Hematopoietic multipotent progenitor cell treated with erythropoietin and hydrocortisone succinate and interleukin-3 and kit ligand, for 8 days (in vitro differentiated cells): ENCODE measurements around the gene BRSK2.

Source experiments
- DNase-seq: peaks from one replicate; pipeline ENCODE4 v3.0.0-alpha.2; 2015

Gene BRSK2

GRCh38 chr11:1484061-1484671 is 94.4 kb downstream of the BRSK2 start:
- DNase-seq = no peak

DNA sequence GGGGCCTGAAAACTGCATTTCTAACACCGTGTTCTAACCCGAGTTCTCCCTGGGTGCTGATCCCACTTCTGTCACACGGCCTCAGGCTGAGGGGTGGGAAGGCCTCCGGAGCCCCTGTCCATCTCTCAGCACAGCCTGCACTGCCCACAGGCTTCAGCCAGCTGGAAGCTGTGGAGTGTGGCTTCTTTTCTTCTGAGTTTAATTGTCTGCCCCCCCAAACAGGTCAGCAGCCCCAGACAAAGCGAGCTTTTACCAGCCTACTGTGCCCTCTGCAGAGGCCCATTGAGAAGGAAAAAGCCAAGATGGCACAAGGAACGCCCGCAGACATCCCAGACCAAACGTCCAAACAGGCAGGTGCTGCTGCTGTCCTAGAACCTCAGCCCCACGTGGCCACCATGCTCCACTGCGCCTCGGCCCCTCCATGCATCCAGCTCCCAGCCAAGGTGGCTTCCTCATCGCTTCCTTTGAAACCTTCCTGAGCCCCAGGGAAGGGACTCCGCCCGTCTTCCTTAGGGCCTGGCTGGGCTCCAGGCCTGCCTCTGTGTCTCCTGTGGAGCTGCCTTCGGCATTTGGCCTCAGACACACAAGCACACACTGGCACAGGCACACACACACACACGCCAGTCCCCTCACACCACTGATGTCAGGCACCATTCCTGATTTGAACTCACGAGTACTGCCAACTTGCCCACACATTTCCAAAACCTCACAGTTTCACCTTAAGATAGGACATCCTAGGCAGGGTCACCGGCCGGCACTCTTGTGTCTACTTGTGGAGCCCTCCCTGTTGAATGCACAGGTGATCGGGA is 95.2 kb downstream of the BRSK2 start:
- DNase-seq = no peak

DNA sequence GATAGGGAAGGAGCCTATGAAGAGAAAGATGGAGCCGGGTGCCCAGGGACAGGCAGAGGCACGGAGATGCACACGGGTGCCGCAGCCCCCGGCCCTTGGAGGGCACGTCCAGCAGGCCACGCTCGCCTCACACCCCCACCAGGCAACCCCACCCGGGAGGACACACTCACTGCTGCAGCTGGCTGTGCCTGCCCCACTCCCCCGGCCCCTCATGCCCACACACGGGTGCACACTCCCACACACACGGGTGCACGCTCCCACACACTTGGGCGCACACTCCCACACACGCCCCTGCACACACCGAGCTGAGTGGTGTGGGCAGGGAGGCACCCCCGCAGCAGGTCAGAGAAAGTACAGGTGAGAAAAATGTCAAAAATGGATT is 95.8 kb downstream of the BRSK2 start:
- DNase-seq = no peak

- DNase-seq = no peak
Observed at GRCh38 chr11:1486054-1486825, 96.5 kb downstream of the BRSK2 start, which contains the start of gene MOB2. Gene MOB2 (minus strand): TSS chr11:1486779. CDS start chr11:1486556, 223 bp downstream.

DNA sequence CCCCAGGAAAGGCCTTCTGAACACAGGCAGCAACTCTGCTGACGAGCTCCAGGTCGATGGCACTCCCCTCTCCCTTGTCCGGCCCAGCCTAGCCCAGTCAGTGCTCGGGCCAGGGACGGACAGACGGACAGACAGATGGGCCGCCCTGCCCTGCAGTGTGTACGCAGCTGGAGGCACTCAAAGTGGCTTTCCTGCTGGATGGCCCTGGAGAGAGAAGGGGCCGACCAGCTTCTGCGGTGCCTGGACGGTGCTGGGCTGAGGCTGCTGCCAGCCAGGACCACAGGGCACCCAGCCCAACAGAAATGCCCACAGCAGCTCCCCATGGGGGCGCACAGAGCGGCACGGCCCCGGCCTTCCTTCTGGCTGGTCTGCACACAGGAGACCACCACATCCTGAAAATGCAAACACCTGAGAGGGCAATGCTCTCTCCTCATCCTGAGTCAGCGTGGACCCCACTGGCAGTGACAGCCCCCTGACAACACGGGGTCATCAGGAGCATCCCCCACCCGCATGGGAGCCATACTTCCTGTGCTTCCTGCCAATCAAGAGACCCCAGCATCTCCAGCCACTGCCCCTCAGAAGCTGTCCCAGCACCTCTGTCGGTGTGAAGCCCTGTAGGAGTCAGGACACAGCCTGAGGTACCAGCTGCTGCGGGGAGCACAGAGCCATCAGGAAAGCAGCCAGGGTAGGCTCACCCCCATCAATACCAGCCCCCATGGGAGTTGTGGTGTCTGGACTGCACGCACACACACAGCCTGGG is 97.5 kb downstream of the BRSK2 start:
- DNase-seq = no peak

- no peak for DNase-seq
Observed at GRCh38 chr11:1487851-1488574, 98.3 kb downstream of the BRSK2 start.

DNA sequence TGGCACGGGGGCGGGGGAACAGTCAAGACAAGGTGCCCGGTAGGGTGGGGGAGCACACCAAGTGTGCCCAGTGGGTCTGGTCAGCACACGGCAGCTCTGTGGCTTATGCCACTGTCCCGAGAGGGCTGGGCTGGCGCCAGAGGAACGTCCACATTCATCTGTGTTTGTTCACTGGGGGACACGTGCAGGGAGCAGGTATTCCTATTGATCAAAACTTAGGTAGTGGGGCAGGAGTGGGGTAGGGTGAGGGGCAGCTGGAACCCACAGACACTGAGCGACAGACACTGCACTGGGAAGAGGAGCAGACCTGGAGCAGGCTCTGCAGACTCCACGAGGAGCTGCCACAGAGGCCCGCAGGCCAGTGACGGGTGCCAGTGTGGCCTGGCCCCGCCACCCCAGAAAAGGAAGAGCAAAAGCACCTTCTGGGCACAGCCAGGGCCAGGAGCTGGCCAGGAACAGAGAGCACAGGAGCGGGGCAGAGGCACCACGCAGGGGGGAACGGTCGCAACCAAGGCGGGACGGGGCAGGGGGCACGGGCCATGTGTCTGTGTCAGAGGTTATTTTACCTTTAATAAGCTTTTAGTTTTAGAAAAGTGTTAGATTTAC is 98.9 kb downstream of the BRSK2 start:
- no peak for DNase-seq

DNA sequence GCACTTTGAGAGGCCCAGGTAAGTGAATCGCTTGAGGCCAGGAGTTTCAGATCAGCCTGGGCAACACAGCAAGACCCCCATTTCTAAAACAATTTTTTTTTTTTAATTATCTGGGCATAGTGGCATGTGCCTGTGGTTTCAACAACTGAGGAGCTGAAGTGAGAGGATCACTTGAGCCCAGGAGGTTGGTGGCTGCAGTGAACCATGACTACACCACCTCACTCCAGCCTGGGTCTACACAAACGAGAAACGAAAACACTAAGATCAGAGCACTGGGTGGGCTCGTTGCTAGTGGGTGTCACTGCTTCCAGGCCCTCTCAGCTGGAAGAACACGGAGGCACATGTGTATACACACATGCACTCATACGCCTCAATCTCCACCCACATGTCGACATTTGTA is 100.9 kb downstream of the BRSK2 start:
- no peak for DNase-seq

DNA sequence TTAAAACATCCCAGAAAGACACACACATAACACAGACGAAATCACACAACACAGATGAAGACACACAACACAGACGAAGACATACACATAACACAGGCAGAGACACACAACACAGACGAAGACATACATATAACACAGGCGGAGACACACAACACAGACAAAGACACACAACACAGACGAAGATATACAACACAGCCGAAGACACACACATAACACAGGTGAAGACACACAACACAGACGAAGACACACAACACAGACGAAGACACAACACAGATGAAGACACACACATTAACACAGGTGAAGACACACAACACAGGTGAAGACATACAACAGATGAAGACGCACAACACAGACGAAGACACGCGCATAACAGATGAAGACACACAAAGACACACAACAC is 101.6 kb downstream of the BRSK2 start:
- no peak for DNase-seq

DNA sequence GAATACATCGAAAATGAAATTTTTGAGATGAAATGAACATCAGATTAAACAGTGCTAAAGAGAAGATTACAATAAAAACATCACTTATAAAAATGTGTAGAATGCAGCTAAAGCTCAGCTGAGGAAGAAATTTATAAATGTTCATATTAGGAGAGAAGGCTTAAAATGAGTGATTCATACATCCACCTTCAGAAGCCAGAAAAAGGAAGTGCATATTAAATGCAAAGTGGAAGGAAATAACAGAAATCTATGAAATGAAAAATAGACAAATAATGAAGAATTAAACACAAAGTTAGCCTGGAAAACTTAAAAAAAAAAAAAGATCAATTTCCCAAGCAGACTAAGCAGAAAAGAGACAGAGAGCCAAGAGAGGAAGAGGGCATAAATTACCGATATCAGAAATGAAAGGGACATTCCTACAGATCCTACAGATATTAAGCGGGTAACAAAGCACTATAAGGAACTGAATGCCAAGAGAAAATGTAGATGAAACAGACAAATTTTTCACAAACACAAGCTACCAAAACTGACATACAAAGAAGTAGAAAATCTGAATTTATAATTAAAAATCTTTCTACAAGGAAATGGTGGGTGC is 104.0 kb downstream of the BRSK2 start:
- no peak for DNase-seq

DNA sequence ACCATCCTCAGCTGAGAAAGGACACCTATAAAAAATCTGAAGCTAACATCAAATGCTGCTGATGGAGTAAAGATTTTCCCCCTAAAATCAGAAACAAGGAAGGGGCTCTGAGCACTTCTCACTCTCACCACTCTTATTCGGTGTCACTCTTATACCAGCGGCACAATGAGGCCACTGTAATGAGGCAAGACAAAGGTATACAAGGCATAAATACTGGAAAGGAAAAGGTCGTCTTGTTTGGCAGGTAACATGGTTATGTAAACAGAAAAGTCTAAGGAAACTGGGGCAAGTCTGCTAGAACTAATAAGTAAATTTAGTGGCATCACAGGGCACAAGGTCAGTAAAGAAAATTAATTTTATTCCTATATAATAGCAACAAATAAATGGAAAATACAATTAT is 104.9 kb downstream of the BRSK2 start:
- no peak for DNase-seq

DNA sequence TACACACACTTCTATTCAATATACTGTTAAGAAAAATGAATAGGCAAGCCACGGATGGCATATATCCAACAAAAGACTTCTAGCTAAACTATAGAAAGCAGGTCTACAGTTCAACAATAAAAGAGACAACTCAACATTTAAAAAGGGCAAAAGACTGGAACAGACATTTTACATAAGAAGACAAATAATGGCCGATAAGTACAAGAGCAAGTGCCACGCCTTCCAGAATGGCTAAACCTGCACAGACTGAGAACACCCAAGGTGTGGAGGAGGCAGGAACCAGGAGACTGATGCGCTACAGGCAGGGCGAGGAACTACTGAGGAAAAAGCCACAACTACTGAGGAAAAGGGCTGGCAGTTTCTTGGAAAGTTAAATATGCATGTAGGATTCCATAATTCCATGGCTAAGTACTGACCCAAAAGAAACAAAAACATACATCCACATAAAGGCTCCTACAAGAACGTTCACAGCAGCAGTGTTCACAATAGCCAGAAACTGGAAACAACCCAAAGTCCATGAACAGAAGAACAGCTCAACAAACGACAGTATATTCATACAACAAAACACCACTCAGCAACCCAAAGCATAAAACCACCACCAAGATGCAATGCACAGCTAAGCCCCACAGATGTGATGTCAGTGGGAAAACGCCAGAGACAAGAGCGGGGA is 106.5 kb downstream of the BRSK2 start:
- no peak for DNase-seq

GRCh38 chr11:1496761-1497095 is 107.0 kb downstream of the BRSK2 start:
- DNase-seq = no peak

DNA sequence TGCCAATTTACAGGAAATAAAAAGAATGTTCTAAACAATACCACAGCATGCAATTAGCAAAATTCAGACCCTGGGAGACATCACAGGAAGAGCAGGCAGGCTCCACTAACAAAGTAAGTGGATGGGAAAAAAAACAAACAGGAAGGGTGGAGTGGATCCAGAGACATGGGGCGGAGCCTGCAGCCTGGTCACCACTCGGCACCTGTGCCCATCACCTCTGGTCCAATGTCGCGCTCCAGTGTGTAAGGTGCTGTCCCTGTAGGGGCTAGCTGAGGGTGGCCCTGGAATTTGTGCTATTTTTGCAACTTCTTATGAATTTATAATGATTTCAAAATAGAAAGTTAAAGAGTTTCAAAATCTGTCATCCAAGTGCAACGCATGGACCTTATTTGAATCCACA is 107.9 kb downstream of the BRSK2 start:
- no peak for DNase-seq

DNA sequence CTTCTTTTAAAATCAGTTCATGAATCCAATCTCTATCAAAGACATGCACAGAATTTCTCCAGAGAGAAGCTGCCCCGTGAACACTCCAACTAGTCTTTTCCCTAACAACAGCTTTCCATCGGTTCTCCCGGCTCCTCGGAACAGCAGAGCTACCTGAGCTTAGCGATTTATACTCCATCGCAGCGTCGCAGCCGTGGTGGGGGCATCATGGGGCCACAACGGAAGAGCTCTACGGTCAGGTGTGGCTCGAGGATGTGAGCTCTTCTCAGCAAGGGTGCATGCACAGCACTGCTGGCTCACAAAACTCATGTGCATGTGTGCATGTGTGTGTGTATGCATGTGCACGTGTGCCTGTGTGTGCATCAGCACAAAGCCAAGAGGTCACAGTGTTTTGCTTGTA is 108.5 kb downstream of the BRSK2 start:
- no peak for DNase-seq

DNA sequence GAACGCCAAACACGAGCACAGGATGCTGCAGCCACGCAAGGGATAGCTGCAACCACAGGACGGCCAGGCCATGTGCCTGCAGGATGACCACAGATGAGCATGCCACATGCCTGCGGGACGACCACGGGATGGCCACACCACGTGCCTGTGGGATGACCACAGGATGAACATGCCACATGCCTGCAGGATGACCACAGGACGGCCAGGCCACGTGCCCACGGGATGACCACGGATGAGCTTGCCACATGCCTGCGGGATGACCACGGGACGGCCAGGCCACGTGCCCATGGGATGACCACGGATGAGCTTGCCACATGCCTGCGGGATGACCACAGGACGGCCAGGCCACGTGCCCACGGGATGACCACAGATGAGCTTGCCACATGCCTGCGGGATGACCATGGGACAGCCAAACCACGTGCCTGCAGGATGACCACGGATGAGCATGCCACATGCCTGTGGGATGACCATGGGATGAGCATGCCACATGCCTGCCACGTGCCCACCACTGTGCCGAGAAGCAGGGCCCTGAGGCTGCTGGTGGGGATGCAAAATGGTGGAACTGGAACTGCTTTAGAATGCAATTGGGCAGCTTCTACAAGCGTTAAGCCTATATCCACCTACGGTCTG is 109.6 kb downstream of the BRSK2 start:
- DNase-seq = no peak

DNA sequence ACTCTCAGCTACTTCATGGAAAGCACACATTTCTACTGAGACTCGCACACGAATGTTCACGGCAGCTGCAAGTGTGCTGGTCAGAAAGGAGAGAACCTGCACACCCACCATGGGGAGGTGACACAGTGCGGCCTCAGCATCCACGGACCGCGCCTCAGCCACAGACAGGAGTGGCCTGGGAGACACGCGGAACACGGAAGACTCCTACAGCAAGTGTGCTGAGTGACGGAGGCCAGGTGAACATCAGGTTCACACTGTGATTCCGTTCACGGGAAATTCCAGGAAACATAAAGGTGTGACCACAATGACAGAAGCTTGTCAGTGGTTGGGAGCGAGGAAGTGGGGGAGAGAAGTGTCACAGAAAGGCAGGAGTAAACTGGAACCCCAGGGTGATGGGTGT is 110.2 kb downstream of the BRSK2 start:
- no peak for DNase-seq

GRCh38 chr11:1500466-1501420 is 111.0 kb downstream of the BRSK2 start:
- DNase-seq = no peak

DNA sequence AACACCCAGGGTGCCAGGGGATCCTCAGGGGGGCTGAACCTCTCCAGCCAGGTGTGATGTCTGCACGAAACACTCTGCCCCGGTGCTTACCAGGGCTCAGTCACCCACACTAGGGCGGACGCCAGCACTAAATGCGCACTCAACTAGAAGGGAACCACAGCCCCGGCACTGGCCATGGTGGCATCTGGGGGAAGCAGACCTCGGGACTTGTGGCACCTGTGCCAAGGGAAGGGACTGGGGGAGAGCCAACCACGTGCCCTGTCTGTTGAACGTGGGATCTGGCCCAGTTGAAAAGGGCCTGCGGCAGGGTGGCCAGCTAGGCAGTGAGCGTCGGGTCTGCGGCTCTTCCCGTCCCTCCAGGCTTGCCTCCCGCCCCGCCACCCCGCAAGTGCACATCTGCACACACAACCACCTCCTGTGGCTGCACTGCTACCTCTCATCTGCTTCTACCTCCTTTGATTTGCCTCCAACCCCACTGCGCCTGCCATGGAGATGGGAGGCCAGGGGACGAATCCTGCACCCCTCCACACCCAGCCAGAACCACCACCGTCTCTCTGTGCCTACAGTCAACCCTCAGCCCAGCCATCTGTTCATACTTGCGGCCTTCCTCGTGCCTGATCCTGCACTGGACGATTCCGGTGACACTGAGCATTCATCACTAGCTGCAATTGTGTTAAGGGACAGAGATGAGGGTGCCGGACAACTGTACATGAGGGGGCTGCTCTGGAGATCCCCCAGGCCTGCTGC is 111.9 kb downstream of the BRSK2 start:
- no peak for DNase-seq
